GM13977 (cell line): Measurements from ENCODE around the gene C19orf85.
"Not testable (repeated sequence)": the region's sequence is repeated elsewhere in the genome, so short reads cannot be mapped to it uniquely, and the experiment has no call there.

Source experiments
- DNase-seq: peaks from one replicate; pipeline ENCODE4 v3.0.0; 2012; ENCODE audit warnings: low spot score
- CTCF ChIP-seq: IDR thresholded peaks from 2 replicates; pipeline ENCODE4 v1.5.1; 2012; ENCODE audit warnings: mild to moderate bottlenecking, control low read depth; ENCODE audit not compliant: insufficient read depth; ENCODE audit errors: extremely low read depth, missing control alignments
- in situ Hi-C: fragments of 300-500 bp; cut with MboI; formaldehyde crosslinking; loops from one replicate; pipeline ENCODE4 v1.12.0; 2022; ENCODE audit warnings: low sequenced_read_pairs, low pct_unique_long_range_greater_than_20kb, mixed read lengths, inconsistent platforms; ENCODE audit not compliant: unreplicated experiment

C19orf85 gene

GRCh38 chr19:55451965-55452748 is 12.4 kb downstream of the C19orf85 start:
- in situ Hi-C loops, result no loop called here
- TF ChIP-seq CTCF, result no peak
- DNase-seq, result no peak

- peak; percentile 63 for DNase-seq
- no peak for TF ChIP-seq CTCF
- in situ Hi-C loops, result no loop called here
These were observed 13.2 kb downstream of the C19orf85 start for GRCh38 chr19:55451163-55451964.

- TF ChIP-seq CTCF, result no peak
- in situ Hi-C loops, result no loop called here
- DNase-seq, result no peak
These were observed 15.1 kb downstream of the C19orf85 start for GRCh38 chr19:55449469-55449868.

- in situ Hi-C loops, DNase-seq: not testable (repeated sequence)
These were observed 16.4 kb downstream of the C19orf85 start for GRCh38 chr19:55448175-55448490.

- no peak for DNase-seq
- TF ChIP-seq CTCF, result no peak
These were observed 17.0 kb downstream of the C19orf85 start for GRCh38 chr19:55447421-55448174.

GRCh38 chr19:55446060-55446459 is 18.5 kb downstream of the C19orf85 start:
- DNase-seq, result no peak
- no peak for TF ChIP-seq CTCF
- in situ Hi-C loops, result no loop called here

More at GRCh38 chr19:55447421-55448174, 17.0 kb downstream of the C19orf85 start:
- in situ Hi-C loops, result no loop called here
